ENCODE results near the gene CHORDC1. TPM values are rescaled to one million over a fixed set of nuclear protein-coding genes. Genes with fewer than 3 reads are reported as not detected.

Gene CHORDC1
- polyA plus RNA-seq, result 27.6 to 50.7 TPM (median 28.7 TPM) in 3 replicates
- polyA plus RNA-seq (2011; ENCODE audit: low read depth), result 66.7 TPM
- 17.7 and 19.7 TPM in 2 replicates for polyA plus RNA-seq (2011; cell fraction: cytosol; rRNA removed)
- polyA plus RNA-seq (2011; cell fraction: nucleus; rRNA removed), result 30.9 and 51.7 TPM in 2 replicates
- 47.6 and 54.8 TPM in 2 replicates for polyA plus RNA-seq (2012; ENCODE audit: low replicate concordance)
- polyA minus RNA-seq, result 32.9 to 38.6 TPM (median 38.0 TPM) in 3 replicates
- 21.7 TPM for polyA minus RNA-seq (2011; cell fraction: cytosol; rRNA and poly(A)+ RNA removed)
- polyA minus RNA-seq (2011; cell fraction: nucleus; rRNA and poly(A)+ RNA removed), result 31.5 and 39.9 TPM in 2 replicates

DNA sequence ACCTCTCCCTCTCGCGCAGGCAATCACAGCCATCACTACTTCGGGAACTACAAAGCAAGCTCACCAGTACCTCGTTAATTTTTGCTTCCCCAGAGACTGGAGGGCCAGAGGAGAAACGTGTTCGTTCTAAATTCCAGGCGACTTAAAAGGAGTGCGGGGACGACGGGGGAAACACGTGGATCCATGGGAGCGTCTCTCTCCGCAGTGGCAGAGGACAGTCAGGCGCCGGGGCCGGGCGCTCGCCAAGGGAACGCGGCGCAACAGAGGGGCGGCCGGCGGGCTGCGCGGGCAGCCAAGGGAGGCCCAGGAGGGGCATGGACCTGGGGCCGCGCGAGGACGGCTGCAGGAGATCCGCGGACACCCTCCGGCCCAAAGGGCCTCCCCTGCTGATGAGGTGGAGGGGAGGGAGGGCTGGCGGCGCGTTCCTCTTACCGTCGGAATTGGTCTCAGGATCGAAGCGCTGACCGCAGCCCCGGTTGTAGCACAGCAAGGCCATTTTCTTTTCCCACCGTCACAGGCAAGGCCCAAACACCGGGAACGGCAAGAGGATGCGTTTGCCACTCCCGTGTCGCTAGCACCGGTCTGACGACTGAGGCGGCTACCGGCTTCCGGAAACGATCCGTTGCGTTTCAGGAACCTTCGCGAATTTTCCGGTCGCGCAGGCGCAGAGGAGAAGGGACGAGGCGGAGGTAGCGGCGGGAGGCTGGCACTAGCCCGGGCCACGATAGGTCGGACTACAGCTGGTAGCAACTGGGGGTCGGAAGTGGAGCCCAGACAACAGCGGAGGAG lies at the start of gene CHORDC1:
Gene CHORDC1, minus strand, starts transcription at position 591 of the 789 bp plus-strand sequence. Its CDS starts 95 bp downstream, at position 496.
- FAIRE-seq (no peak), DNase-seq (ENCODE audit: low read depth, low spot score) (peak; percentile 21)
- dilution Hi-C loops (cut with MboI; ENCODE audit: extremely low pct_ligation_motif_present, low sequenced_read_pairs), result no loop called here
- peak within 1 kb of the TSS; percentile 81 for H3K27ac ChIP-seq (ENCODE audit: control insufficient read depth, insufficient read depth, low read length)
- H3K4me2 ChIP-seq (ENCODE audit: control insufficient read depth, extremely low read depth, insufficient read depth, low read depth, low read length), result peak within 1 kb of the TSS; percentile 88
- H3K4me1 ChIP-seq (ENCODE audit: control insufficient read depth, extremely low read depth, insufficient read depth, low read length), result peaks cover 28% of the 10 kb centered on the region
- H3K4me3 ChIP-seq (ENCODE audit: control insufficient read depth in 2 of 3, extremely low read depth in 1 of 3, insufficient read depth in 2 of 3, low read depth in 1 of 3, low read length in 3 of 3), result peak within 1 kb of the TSS; percentile 90 to 97 (median 91)
- H3K27me3 ChIP-seq (ENCODE audit: control insufficient read depth, extremely low read depth, insufficient read depth, low read length), result no peaks in the 10 kb centered on the region
- peaks cover 59% of the 10 kb centered on the region for H3K79me2 ChIP-seq (ENCODE audit: control insufficient read depth, insufficient read depth, low read length)
- H3K9ac ChIP-seq (ENCODE audit: control insufficient read depth, extremely low read depth, insufficient read depth, low read length), result peak within 1 kb of the TSS; percentile 89
- peaks cover 30% of the 10 kb centered on the region for H4K20me1 ChIP-seq (ENCODE audit: control insufficient read depth, extremely low read depth, insufficient read depth, low read length)
- peaks cover 2% of the 10 kb centered on the region for H3K9me1 ChIP-seq (ENCODE audit: control insufficient read depth, extremely low read depth, insufficient read depth, low read length)
- H2AFZ ChIP-seq (ENCODE audit: control insufficient read depth, low read length), result peak within 1 kb of the TSS; percentile 99
- peaks cover 2% of the 10 kb centered on the region for H3K9me3 ChIP-seq (ENCODE audit: control insufficient read depth, low read depth, low read length)
- TF ChIP-seq EZH2 (IDR thresholded peaks at IDR 0.05; ENCODE audit: low read length), result no peak
- TF ChIP-seq, protein P1, sequence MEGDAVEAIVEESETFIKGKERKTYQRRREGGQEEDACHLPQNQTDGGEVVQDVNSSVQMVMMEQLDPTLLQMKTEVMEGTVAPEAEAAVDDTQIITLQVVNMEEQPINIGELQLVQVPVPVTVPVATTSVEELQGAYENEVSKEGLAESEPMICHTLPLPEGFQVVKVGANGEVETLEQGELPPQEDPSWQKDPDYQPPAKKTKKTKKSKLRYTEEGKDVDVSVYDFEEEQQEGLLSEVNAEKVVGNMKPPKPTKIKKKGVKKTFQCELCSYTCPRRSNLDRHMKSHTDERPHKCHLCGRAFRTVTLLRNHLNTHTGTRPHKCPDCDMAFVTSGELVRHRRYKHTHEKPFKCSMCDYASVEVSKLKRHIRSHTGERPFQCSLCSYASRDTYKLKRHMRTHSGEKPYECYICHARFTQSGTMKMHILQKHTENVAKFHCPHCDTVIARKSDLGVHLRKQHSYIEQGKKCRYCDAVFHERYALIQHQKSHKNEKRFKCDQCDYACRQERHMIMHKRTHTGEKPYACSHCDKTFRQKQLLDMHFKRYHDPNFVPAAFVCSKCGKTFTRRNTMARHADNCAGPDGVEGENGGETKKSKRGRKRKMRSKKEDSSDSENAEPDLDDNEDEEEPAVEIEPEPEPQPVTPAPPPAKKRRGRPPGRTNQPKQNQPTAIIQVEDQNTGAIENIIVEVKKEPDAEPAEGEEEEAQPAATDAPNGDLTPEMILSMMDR (optimal IDR thresholded peaks at IDR 0.05 in 1 of 3, IDR thresholded peaks at IDR 0.05 in 1 of 3, conservative IDR thresholded peaks at IDR 0.05 in 1 of 3; ENCODE audit: extremely low read depth in 1 of 3, insufficient read depth in 2 of 3, low read length in 3 of 3), result no peak
- H3K36me3 ChIP-seq (ENCODE audit: control insufficient read depth in 2 of 2, extremely low read depth in 1 of 2, insufficient read depth in 2 of 2, low read length in 2 of 2), result peaks cover 0 to 10% of the 10 kb centered on the region in 2 experiments

DNA sequence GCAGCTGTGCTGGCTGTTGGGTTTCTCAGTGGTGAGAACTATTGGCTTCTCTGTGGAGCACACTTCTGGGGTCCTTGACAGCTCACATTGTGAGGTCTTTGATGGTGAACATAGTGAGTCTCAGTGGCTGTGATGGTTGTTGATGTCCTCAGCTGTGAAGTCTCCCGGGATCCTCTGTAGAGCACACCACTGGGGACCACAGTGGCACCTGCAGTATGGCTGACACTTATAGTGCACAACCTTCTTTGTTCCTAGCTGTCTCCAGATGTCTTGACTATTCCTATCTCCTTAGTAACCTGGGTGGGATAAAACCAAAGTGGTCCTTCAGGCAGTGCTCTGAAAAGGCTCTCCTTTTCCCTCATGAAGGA lies 34.3 kb upstream of the CHORDC1 start:
- no peak for DNase-seq (ENCODE audit: low read depth, low spot score)
- no peak for FAIRE-seq
- dilution Hi-C loops (cut with MboI; ENCODE audit: extremely low pct_ligation_motif_present, low sequenced_read_pairs), result no loop called here

More for the DNA sequence above, 34.3 kb upstream of the CHORDC1 start:
- Histone ChIP-seq H3K4me2 (ENCODE audit: control insufficient read depth, extremely low read depth, insufficient read depth, low read depth, low read length) (no peak overlapping the region), H2AFZ (ENCODE audit: control insufficient read depth, low read length) (no peak overlapping the region), H3K27ac (ENCODE audit: control insufficient read depth, insufficient read depth, low read length) (no peak overlapping the region), H3K4me1 (ENCODE audit: control insufficient read depth, extremely low read depth, insufficient read depth, low read length) (no peaks in the 10 kb centered on the region), H3K4me3 (ENCODE audit: control insufficient read depth in 2 of 3, extremely low read depth in 1 of 3, insufficient read depth in 2 of 3, low read depth in 1 of 3, low read length in 3 of 3) (no peak overlapping the region), H3K9me3 (ENCODE audit: control insufficient read depth, low read depth, low read length) (no peaks in the 10 kb centered on the region), H3K9ac (ENCODE audit: control insufficient read depth, extremely low read depth, insufficient read depth, low read length) (no peak overlapping the region), H3K79me2 (ENCODE audit: control insufficient read depth, insufficient read depth, low read length) (no peaks in the 10 kb centered on the region), H3K27me3 (ENCODE audit: control insufficient read depth, extremely low read depth, insufficient read depth, low read length) (no peaks in the 10 kb centered on the region), H3K36me3 (ENCODE audit: control insufficient read depth in 2 of 2, extremely low read depth in 1 of 2, insufficient read depth in 2 of 2, low read length in 2 of 2) (no peaks in the 10 kb centered on the region), H4K20me1 (ENCODE audit: control insufficient read depth, extremely low read depth, insufficient read depth, low read length) (no peaks in the 10 kb centered on the region), H3K9me1 (ENCODE audit: control insufficient read depth, extremely low read depth, insufficient read depth, low read length) (no peaks in the 10 kb centered on the region)
- TF ChIP-seq, protein P1 (optimal IDR thresholded peaks at IDR 0.05 in 1 of 3, IDR thresholded peaks at IDR 0.05 in 1 of 3, conservative IDR thresholded peaks at IDR 0.05 in 1 of 3; ENCODE audit: extremely low read depth in 1 of 3, insufficient read depth in 2 of 3, low read length in 3 of 3), result no peak
- no peak for TF ChIP-seq EZH2 (IDR thresholded peaks at IDR 0.05; ENCODE audit: low read length)
